ENCODE results near the gene CCDC12.

- TF ChIP-seq, protein P1, sequence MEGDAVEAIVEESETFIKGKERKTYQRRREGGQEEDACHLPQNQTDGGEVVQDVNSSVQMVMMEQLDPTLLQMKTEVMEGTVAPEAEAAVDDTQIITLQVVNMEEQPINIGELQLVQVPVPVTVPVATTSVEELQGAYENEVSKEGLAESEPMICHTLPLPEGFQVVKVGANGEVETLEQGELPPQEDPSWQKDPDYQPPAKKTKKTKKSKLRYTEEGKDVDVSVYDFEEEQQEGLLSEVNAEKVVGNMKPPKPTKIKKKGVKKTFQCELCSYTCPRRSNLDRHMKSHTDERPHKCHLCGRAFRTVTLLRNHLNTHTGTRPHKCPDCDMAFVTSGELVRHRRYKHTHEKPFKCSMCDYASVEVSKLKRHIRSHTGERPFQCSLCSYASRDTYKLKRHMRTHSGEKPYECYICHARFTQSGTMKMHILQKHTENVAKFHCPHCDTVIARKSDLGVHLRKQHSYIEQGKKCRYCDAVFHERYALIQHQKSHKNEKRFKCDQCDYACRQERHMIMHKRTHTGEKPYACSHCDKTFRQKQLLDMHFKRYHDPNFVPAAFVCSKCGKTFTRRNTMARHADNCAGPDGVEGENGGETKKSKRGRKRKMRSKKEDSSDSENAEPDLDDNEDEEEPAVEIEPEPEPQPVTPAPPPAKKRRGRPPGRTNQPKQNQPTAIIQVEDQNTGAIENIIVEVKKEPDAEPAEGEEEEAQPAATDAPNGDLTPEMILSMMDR (IDR thresholded peaks at IDR 0.05), result no peak
- TF ChIP-seq POLR2A (IDR thresholded peaks at IDR 0.05), result no peak
Observed at GRCh38 chr3:46988616-46989015, 12.1 kb upstream of the CCDC12 start.
